NCI-H146 (cell line): ENCODE results near the gene PDE4C.

Source experiments
- DNase-seq: peaks from one replicate; lab custom pipeline; 2025; lab: John Stamatoyannopoulos, UW

Gene PDE4C

GRCh38 chr19:18225702-18226468 lies at the start of gene PDE4C:
Gene PDE4C, minus strand, starts transcription at chr19:18226438. Its CDS starts 23 bp downstream, at chr19:18226415.
- no peak for DNase-seq

DNA sequence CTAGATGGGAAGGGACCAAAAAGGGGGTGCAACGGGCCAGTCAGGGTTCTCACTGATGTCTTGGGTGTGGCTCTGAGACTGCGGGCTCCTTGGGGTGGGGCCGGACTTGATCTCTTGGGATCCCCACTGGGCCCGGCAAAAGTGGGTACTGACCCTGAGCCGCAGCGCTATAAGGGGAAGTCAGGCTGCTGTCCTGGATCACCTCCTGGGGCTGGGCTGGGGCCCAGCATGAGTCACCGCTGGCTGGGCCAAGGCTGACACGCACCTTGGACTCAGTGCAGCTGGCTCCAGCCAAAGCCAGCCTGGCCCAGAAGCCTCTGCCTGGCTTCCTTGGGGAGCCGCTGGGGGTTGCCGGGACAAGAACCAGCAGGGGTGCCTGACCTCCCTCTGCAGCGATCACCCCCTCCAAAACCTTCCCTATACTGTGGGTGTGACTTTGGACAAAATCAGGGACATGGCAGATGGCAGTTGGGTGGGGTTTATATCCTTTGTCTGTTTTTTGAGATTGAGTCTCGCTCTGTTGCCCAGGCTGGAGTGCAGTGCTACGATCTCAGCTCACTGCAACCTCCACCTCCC lies 48.6 kb upstream of the PDE4C start:
- no peak for DNase-seq

- no peak for DNase-seq
Measured at GRCh38 chr19:18274219-18274780, 48.1 kb upstream of the PDE4C start, which contains the start of gene IQCN. Gene IQCN, minus strand, starts transcription at chr19:18274452. Its CDS starts 4,974 bp downstream, at chr19:18269478.

DNA sequence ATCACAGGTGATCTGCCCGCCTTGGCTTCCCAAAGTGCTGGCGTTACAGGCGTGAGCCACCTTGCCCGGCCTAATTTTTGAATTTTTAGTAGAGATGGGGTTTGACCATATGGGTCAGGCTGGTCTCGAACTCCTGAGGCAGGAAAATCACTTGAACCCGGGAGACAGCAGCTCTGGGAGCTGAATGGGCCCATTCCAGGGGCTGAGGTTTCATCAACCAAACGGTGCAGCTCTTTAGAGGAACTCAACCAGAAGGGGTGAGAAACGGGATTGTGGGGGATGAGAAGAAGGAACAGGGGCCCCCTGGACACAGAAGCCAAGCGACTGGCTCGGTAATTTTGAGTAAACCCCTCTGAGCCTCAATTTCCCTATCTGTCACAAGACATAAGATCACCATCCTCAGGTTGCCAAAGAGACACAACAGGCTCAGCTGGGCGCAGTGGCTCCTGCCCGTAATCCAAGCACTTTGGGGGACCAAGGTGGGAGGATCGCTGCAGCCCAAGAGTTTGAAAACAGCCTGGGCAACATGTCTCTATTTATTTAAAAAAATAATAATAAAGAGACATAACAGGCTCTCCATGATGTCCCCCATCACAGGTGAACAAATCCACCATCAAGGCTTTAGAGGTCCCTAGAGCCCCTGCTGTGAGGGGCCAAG lies 47.5 kb upstream of the PDE4C start:
- no peak for DNase-seq

DNA sequence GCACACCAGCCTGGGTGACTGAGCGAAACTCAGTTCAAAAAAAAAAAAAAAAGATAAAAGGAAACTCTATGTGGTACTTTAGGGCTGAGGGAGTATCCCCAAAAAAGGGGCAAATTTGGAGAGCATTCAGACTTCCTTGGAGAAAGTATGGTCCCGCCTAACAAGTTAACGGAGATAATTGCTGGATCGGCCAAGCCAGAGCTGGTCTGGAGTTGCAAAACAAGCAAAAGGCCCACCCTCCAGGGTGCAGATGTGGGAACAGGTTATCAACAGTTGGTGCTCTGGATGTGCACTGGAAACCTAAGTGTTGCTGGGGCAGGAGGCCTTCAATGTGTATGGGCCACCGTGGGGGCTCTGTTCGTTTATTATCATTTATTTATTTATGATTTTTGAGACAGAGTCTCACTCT lies 45.2 kb upstream of the PDE4C start:
- no peak for DNase-seq

DNA sequence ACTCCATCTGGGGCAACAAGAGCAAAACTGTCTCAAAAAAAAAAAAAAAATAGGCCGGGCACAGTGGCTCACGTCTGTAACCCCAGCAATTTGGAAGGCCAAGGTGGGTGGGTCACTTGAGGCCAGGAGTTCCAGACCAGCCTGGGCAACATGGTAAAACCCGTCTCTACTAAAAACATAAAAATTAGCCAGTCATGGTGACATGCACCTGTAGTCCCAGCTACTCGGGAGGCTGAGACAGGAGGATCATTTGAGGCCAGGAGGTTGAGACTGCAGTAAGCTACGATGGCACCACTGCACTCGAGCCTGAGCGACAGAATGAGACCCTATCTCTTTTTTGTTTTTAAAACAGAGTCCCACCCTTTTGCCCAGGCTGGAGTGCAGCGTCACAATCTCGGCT lies 44.1 kb upstream of the PDE4C start:
- DNase-seq, result no peak

DNA sequence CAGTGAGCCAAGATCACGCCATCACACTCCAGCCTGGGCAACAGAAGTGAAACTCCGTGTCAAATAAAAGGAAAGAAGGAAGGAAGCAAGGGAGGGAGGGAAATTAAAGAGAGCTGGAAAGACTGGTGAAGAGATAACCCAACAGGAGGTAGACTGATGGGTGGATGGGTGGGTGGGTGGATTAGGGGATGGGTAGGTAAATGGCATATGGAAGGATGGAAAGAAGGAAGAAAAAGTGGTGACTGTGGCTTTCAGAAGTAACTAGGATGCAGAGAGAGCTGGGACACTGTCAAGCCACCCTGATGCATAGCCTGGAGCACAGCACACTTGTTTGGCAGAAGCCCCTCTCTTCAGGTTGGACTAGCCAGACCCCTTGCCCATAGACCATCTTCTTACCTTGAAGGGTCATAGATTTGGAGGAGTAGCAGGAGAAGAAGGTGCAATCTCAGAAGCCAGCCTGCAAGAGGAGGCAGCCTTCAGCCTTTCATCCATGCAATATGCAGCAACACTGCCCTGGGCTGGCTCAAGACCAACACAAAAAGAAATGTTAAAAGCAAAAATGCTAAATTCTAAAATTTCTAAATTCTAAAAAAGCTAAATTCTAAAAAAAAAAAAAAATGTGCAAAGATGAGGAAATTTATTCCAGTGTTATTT lies 43.0 kb upstream of the PDE4C start:
- no peak for DNase-seq

DNA sequence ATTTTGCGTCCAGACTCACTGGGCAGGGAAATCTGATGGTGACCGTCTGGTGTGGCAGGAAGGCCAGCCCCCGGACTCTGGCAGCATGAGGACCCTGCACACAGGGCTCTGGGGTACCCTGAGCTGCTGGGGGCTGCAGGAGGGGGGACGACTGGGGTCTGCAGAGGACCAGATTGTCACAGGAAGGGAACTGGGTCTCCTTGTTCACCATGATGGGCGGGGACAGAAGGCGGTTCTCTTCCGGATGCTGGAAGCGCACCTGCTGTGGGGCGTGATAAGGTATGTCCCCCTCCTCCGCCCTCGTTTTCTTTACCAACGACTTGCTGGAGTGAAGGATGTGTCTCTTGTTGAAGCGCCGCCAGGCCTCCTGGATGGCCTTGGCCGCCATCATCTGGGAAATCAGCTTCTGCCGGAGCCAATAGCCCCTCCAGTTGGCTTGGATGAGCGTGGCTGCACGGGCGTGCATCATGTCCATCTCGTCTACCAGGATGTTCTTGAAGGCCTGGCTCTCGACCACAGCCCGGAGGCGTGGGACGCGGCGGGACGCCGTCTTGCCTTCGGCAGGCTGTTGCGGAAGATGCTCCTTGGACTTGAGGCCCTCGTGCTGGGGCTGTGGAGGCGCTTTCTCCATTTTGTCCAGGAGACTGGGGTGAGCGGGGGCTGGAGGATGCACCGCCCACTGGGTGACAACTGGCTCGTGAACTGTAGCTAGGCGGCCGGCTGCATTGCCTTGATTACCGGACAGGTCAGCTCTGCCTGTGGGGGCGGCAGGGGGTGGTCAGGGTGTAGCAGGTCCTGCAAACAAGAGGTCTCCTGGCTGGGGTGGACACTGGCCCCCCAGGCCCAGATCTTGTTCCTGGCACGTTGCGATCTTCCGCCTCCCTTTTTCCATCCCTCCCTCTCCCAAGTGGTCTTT lies 40.8 kb upstream of the PDE4C start:
- DNase-seq, result no peak

- DNase-seq, result no peak
Measured at GRCh38 chr19:18265582-18265981, 39.3 kb upstream of the PDE4C start.

DNA sequence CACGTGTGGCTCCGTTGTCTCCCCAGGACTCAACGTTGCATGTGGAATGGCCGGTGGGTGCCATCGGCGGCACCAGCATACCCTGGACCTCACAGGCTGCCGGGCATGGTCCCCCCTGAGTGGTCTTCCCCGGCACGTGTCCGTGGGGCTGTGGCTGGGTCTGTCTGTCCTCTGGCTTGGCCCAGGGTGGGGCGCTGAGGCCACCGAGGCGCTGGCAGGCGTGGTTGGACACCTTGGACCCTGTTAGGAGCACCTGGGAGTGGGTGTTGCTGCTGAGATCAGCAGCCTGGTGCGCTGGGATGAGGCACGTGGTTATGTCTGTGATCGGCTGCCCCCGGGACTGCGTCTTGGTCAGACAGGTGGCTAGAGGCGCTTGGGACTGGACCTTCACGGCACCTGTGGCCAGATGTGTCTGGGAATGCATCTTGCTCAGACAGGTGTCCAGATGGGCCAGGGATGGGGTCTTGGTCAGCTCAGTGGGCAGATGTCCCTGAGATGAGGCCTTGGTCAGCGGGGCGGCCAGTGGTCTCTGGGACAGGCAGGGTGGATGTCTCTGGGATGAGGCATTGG lies 38.8 kb upstream of the PDE4C start:
- DNase-seq, result no peak

GRCh38 chr19:18264137-18264854 lies 38.1 kb upstream of the PDE4C start:
- no peak for DNase-seq

DNA sequence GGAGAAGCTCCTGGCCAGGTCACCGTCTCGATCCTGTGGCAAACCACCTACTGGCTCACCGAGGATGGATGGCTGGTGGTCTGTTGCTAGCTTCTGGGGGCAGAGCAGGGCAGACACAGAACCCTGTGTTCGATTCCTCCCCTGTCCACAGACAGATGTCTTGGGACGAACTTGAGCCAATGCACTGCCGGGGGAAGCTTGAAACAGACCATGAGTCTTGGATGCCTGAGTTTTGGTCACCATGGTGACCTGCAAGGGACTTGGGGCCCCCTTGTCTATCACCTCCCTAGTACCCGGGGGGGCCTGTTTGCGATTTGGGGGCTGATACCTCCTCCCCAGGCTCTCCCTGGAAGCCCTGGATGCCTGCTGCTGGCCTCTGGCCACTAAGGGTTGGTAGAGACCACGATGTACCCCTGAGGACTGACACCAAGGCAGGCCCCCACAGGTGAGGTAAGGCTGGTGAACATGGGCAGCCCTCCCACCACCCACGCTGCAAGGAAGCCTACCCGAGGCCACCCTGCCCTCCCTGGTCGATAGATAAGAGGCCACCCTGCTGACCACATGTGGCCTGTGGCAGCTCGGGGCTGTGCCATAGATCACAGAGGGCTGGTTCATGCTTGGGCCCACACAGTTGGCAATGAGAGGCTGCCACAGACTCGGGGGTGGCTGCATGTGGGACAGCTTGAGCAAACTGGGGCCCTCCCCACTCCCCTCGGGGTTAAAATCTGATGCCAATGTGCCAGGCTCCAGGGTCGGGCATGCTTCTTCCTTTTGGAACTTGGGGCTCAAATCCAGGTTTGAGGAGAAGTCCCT lies 37.3 kb upstream of the PDE4C start:
- no peak for DNase-seq

GRCh38 chr19:18262917-18263316 lies 36.7 kb upstream of the PDE4C start:
- DNase-seq, result no peak

DNA sequence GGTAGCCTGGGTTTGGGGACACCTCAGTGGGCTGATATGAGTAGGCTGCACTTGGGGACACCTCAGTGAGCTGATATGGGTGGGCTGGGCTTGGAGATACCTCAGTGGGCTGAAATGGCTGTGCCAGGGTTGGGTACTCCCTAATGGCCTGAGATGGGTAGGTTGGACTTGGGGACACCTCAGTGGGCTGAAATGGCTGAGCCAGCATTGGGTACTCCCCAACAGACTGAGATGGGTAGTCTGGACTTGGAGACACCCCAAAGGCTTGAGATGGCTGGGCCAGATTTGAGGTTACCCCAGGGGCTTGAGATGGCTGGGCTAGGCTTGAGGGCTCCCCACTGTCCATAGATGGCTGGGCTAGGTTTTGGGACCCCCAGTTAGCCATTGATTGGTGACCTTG lies 35.9 kb upstream of the PDE4C start:
- DNase-seq, result no peak

GRCh38 chr19:18261474-18261873 lies 35.2 kb upstream of the PDE4C start:
- no peak for DNase-seq

GRCh38 chr19:18259893-18260292 lies 33.7 kb upstream of the PDE4C start:
- no peak for DNase-seq

GRCh38 chr19:18257503-18258470 lies 31.5 kb upstream of the PDE4C start:
- DNase-seq, result no peak
